Neuronal stem cell (in vitro differentiated cells): Measurements from ENCODE around the gene MAS1.
A peak's percentile ranks its signal among the peaks of the same experiment; 100 is the strongest.

Experiments used
- DNase-seq: peaks from one replicate; pipeline ENCODE4 v3.0.0-alpha.2; 2013; ENCODE audit warnings: low spot score
- H2AFZ ChIP-seq: one replicate; pipeline ENCODE4 v1.6.1; 2013; ENCODE audit warnings: mild to moderate bottlenecking, low read length, inconsistent platforms
- H2AK5ac ChIP-seq: 2 replicates; pipeline ENCODE4 v1.6.1; 2013; ENCODE audit warnings: low read depth, mild to moderate bottlenecking, inconsistent platforms, low read length, moderate library complexity, mixed read lengths
- H2BK120ac ChIP-seq: 2 replicates; pipeline ENCODE4 v1.6.1; 2013; ENCODE audit warnings: low read depth, mild to moderate bottlenecking, inconsistent platforms, low read length, moderate library complexity, mixed read lengths
- H2BK12ac ChIP-seq: one replicate; pipeline ENCODE4 v1.6.1; 2013; ENCODE audit warnings: low read length, inconsistent platforms
- H2BK15ac ChIP-seq: 2 replicates; pipeline ENCODE4 v1.6.1; 2013; ENCODE audit warnings: mild to moderate bottlenecking, low read length, inconsistent platforms, mixed read lengths
- H2BK5ac ChIP-seq: one replicate; pipeline ENCODE4 v1.6.1; 2013; ENCODE audit warnings: inconsistent platforms, mild to moderate bottlenecking, low read length, moderate library complexity
- H3K14ac ChIP-seq: one replicate; pipeline ENCODE4 v1.6.1; 2013; ENCODE audit warnings: low read length, inconsistent platforms
- H3K18ac ChIP-seq: 2 replicates; pipeline ENCODE4 v1.6.1; 2013; ENCODE audit warnings: low read length, inconsistent platforms
- H3K23ac ChIP-seq: 2 replicates; pipeline ENCODE4 v1.6.1; 2013; ENCODE audit warnings: low read depth, mild to moderate bottlenecking, mixed read lengths, low read length, inconsistent platforms; ENCODE audit not compliant: poor library complexity
- H3K27ac ChIP-seq: replicated peaks from 3 replicates; pipeline ENCODE4 v1.5.1; 2013; ENCODE audit warnings: low read length, inconsistent platforms
- H3K27me3 ChIP-seq, 3 experiments: 2 replicates each; pipeline ENCODE4 v1.6.1; 2013; ENCODE audit warnings: low read length in 3 of 3, mild to moderate bottlenecking in 2 of 3, inconsistent platforms in 1 of 3, low read depth in 1 of 3, mixed read lengths in 1 of 3, moderate library complexity in 1 of 3; ENCODE audit not compliant: control insufficient read depth in 3 of 3, insufficient read depth in 3 of 3
- H3K36me3 ChIP-seq, 2 donors: replicated peaks in 1 of 2; 2 replicates each; pipeline ENCODE4 v1.6.1; 2013; ENCODE audit warnings: low read length in 2 of 2; ENCODE audit not compliant: control insufficient read depth in 2 of 2, insufficient read depth in 2 of 2
- H3K4ac ChIP-seq: 2 replicates; pipeline ENCODE4 v1.6.1; 2013; ENCODE audit warnings: inconsistent platforms, mild to moderate bottlenecking, low read length, moderate library complexity
- H3K4me1 ChIP-seq, 2 donors: 1 replicate in 1 of 2; 2 replicates in 1 of 2; pipeline ENCODE4 v1.6.1; 2013; ENCODE audit warnings: low read length in 2 of 2, low read depth in 1 of 2; ENCODE audit not compliant: control insufficient read depth in 2 of 2, insufficient read depth in 1 of 2
- H3K4me2 ChIP-seq: one replicate; pipeline ENCODE4 v1.6.1; 2013; ENCODE audit warnings: mild to moderate bottlenecking, low read length, inconsistent platforms; ENCODE audit not compliant: insufficient read depth, poor library complexity, severe bottlenecking
- H3K4me3 ChIP-seq, 2 donors: 2 replicates each; pipeline ENCODE4 v1.5.1; 2013; ENCODE audit warnings: low read length in 2 of 2, mild to moderate bottlenecking in 2 of 2, inconsistent platforms in 1 of 2, moderate library complexity in 1 of 2
- H3K79me1 ChIP-seq: one replicate; pipeline ENCODE4 v1.6.1; 2013; ENCODE audit warnings: low read depth, mild to moderate bottlenecking, inconsistent platforms, low read length, moderate library complexity
- H3K9ac ChIP-seq: one replicate; pipeline ENCODE4 v1.6.1; 2013; ENCODE audit warnings: mild to moderate bottlenecking, low read depth, low read length, inconsistent platforms; ENCODE audit not compliant: poor library complexity
- H3K9me3 ChIP-seq, 2 donors: replicated peaks in 1 of 2; 2 replicates each; pipeline versions ENCODE3 to v1.6.1; 2013; ENCODE audit warnings: low read length in 2 of 2, mild to moderate bottlenecking in 2 of 2, inconsistent platforms in 1 of 2, low read depth in 1 of 2, mixed read lengths in 1 of 2, moderate library complexity in 1 of 2; ENCODE audit not compliant: control insufficient read depth in 2 of 2, insufficient read depth in 1 of 2
- H4K8ac ChIP-seq: one replicate; pipeline ENCODE4 v1.6.1; 2013; ENCODE audit warnings: low read depth, mild to moderate bottlenecking, inconsistent platforms, low read length, moderate library complexity
- H4K91ac ChIP-seq: one replicate; pipeline ENCODE4 v1.6.1; 2013; ENCODE audit warnings: low read length, low read depth, mild to moderate bottlenecking, inconsistent platforms; ENCODE audit not compliant: poor library complexity
- WGBS, 2 donors: extraction: QIAGEN DNeasy Blood & Tissue Kit; methylation state at CpG; one replicate each; pipeline ENCODE4 v1.1.7; 2013; ENCODE audit warnings: missing lambda C conversion rate in 2 of 2, mixed read lengths in 1 of 2; ENCODE audit not compliant: insufficient read length in 2 of 2, insufficient replicate concordance in 1 of 2; ENCODE audit errors: extremely low coverage in 2 of 2; 5-methylcytosine and 5-hydroxymethylcytosine counted together

Gene MAS1

DNA sequence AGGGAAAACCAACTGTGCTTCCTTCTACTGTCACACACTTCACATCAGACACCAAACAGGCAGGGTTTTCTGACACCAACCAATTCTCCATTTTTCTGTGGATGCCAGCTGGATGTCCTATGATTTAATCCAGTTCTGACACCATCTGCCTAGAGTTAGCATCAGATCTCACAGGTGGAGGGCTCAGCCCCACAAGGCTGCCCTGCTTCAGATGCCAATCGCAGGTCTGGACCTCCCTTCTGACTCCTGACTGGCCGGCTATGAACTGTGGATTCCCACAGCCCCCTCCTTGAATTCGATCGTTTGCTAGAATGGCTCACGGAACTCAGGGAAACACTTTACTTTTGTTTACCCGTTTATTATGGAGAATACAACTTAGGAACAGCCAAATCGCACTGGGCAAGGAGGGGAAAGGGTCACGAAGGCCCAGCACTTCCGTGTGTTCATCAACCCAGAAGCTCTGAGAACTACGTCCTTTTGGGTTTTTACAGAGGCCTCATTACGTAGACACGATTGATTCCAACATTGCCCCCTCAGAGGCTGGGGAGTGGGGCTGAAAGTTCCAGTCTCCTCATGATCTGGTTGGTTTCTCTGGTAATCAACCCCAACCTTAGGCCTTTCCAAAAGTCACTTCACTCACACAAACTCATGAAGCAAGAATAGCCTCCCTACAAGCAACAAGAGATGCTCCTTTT, 25.4 kb upstream of the MAS1 start:
- no peak overlapping the region for H2AK5ac ChIP-seq
- WGBS, 2 donors: no CpG with 5 or more reads among the region's 12 CpGs
- no peak overlapping the region for H3K18ac ChIP-seq
- no peak overlapping the region for H2BK15ac ChIP-seq
- H3K9me3 ChIP-seq: no peaks in the 10 kb centered on the region
- no peak overlapping the region for H4K8ac ChIP-seq
- H3K23ac ChIP-seq: no peak overlapping the region
- H3K4me2 ChIP-seq: no peak overlapping the region
- no peak overlapping the region for H2BK12ac ChIP-seq
- no peak overlapping the region for H2BK5ac ChIP-seq
- H3K27ac ChIP-seq: no peak overlapping the region
- H3K14ac ChIP-seq: no peak overlapping the region
- no peaks in the 10 kb centered on the region for H3K36me3 ChIP-seq
- no peak overlapping the region for H3K4ac ChIP-seq
- no peak overlapping the region for H4K91ac ChIP-seq
- H2BK120ac ChIP-seq: no peak overlapping the region
- H3K79me1 ChIP-seq: no peaks in the 10 kb centered on the region
- no peaks in the 10 kb centered on the region for H3K4me1 ChIP-seq
- H3K27me3 ChIP-seq: peaks cover 0 to 5% (median 0%) of the 10 kb centered on the region in 3 experiments
- H3K9ac ChIP-seq: no peak overlapping the region
- no peak overlapping the region for H3K4me3 ChIP-seq
- no peak for DNase-seq
- H2AFZ ChIP-seq: no peak overlapping the region

DNA sequence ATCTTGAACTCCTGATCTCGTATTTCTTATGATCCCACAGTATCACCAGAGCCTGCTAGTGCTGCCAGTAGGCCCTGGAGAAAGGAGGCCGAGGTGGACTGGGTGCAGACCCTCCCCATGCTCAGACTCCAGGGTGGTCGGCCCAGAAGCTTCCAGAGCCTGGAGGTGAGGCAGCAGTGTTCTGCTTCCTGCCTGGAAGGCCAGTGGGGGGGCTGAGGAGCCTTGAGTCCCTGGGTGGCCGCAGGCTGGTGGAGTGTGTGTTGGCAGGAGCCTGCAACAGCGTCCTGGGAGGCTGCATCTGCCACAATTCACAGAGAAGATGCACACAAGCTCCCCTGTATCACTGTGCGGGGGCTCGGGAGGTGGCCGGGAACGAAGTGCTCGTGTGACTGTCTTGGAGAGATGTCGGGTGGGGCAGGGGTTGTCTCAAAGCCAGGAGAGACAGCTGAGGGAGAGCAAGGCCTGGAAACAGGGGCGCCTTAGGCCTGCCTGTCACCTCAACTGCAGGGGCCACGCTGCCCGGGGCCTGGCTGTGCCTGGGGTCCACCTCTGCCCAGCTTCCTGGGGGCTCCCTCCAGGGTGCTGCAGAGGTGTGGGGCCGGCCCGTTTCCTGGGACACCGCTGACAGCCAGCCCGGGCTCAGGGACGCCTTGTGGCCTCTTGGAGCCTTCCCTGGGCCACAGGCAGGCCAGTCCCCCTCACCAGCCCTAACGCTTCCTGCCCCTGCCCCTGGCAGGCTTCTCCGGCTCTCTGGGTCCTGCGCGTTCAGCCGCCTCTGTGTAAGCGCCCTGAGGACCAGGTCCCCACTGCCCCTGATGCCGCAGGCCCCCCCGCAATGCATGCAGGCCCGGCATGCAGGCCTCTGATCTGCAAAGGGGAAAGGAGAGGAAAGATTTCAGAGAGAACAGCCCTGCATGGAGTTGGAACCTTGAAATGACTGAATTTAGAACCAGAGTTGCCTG, 24.2 kb upstream of the MAS1 start:
- no peak overlapping the region for H3K23ac ChIP-seq
- H2AK5ac ChIP-seq: no peak overlapping the region
- H2BK12ac ChIP-seq: no peak overlapping the region
- H2AFZ ChIP-seq: no peak overlapping the region
- H3K4me2 ChIP-seq: no peak overlapping the region
- H3K18ac ChIP-seq: peak overlapping the region; percentile 38
- peak overlapping the region; percentile 47 for H3K4ac ChIP-seq
- H3K14ac ChIP-seq: no peak overlapping the region
- no peak overlapping the region for H3K4me3 ChIP-seq
- H3K36me3 ChIP-seq: no peaks in the 10 kb centered on the region
- no peaks in the 10 kb centered on the region for H3K9me3 ChIP-seq
- H4K91ac ChIP-seq: no peak overlapping the region
- H2BK5ac ChIP-seq: no peak overlapping the region
- peaks cover 0 to 5% (median 0%) of the 10 kb centered on the region in 3 experiments for H3K27me3 ChIP-seq
- DNase-seq: no peak
- H3K4me1 ChIP-seq: no peaks in the 10 kb centered on the region
- no peak overlapping the region for H3K27ac ChIP-seq
- no peak overlapping the region for H3K9ac ChIP-seq
- WGBS, 2 donors: no CpG with 5 or more reads among the region's 28 CpGs
- no peak overlapping the region for H2BK15ac ChIP-seq
- no peaks in the 10 kb centered on the region for H3K79me1 ChIP-seq
- no peak overlapping the region for H2BK120ac ChIP-seq
- no peak overlapping the region for H4K8ac ChIP-seq

DNA sequence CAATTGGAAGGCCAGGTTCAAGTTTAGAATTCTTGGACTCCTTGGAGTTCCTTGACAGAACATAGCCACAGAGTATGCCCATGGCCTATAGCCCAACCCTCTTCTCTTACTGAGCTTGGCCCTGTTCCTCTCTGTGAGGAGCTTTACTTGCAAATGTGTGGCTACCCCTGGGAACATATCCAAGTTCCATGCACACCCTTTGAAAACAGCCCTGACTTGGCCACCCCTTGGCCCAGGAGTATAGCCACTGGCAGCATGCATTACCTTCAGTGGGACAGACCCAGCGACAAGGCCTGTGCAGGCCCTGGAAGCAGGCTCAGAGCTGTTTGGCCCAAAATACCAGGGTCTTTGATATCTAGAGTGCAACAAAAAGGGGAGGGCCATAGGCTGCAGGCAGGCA, 19.5 kb upstream of the MAS1 start:
- Histone ChIP-seq H2AFZ (no peak overlapping the region), H3K23ac (no peak overlapping the region), H3K9ac (no peak overlapping the region), H2BK5ac (no peak overlapping the region), H3K4me1 (peaks cover 0 to 2% of the 10 kb centered on the region in 2 donors), H4K8ac (no peak overlapping the region), H3K79me1 (no peaks in the 10 kb centered on the region), H2BK15ac (no peak overlapping the region), H4K91ac (no peak overlapping the region), H3K14ac (no peak overlapping the region), H3K4ac (no peak overlapping the region), H3K4me3 (no peak overlapping the region), H3K9me3 (no peaks in the 10 kb centered on the region), H3K27me3 (peaks cover 0 to 3% (median 0%) of the 10 kb centered on the region in 3 experiments), H3K27ac (no peak overlapping the region), H2BK120ac (no peak overlapping the region), H2BK12ac (no peak overlapping the region), H2AK5ac (no peak overlapping the region), H3K36me3 (no peaks in the 10 kb centered on the region), H3K4me2 (no peak overlapping the region), H3K18ac (no peak overlapping the region)
- no peak for DNase-seq
- no CpG with 5 or more reads among the region's 1 CpG for whole genome bisulfite sequencing, 2 donors

DNA sequence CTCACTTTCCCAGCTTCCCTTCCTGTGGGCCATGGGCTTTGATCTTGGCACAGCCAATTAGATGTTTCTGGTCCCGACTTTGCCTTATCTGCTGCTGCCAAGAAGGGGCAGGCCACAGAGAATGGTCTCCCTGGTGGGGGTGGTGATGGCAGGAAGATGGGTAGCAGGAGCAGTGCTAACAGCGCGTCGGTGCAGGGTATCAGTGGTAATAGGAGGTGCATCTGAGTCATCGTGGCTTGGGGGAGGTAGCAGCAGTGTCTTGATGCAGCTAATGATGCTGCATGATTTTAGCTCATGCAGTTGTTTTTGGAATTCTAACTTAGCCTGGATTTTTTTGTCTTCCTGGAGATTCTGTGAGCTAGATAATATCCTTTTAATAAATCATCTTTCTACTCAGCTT, 18.9 kb upstream of the MAS1 start:
- no peak for DNase-seq
- no peak overlapping the region for H3K27ac ChIP-seq
- no peak overlapping the region for H3K4me2 ChIP-seq
- peaks cover 0 to 2% of the 10 kb centered on the region in 2 donors for H3K4me1 ChIP-seq
- H3K36me3 ChIP-seq: no peaks in the 10 kb centered on the region
- H3K9me3 ChIP-seq: no peaks in the 10 kb centered on the region
- H2BK120ac ChIP-seq: no peak overlapping the region
- no CpG with 5 or more reads among the region's 5 CpGs for WGBS, 2 donors
- H4K8ac ChIP-seq: no peak overlapping the region
- no peak overlapping the region for H3K4me3 ChIP-seq
- peaks cover 0 to 3% (median 0%) of the 10 kb centered on the region in 3 experiments for H3K27me3 ChIP-seq
- H4K91ac ChIP-seq: no peak overlapping the region
- no peak overlapping the region for H3K4ac ChIP-seq
- H2BK5ac ChIP-seq: no peak overlapping the region
- no peak overlapping the region for H3K18ac ChIP-seq
- no peak overlapping the region for H3K23ac ChIP-seq
- H3K9ac ChIP-seq: no peak overlapping the region
- no peak overlapping the region for H2BK15ac ChIP-seq
- H3K79me1 ChIP-seq: no peaks in the 10 kb centered on the region
- no peak overlapping the region for H3K14ac ChIP-seq
- no peak overlapping the region for H2AK5ac ChIP-seq
- no peak overlapping the region for H2BK12ac ChIP-seq
- no peak overlapping the region for H2AFZ ChIP-seq
